Lung (tissue), 12 donors: ENCODE data around the gene DPP6. TPM values are rescaled to one million over a fixed set of nuclear protein-coding genes. Genes with fewer than 3 reads are reported as not detected.

Experiments
- ATAC-seq: fragments of 200-7000 bp; cut with Tn5 transposase; one replicate; pipeline ENCODE4 v1.9.1; 2020; ENCODE audit warnings: moderate number of reproducible peaks; ENCODE audit not compliant: insufficient read depth, low FRiP score
- DNase-seq, 3 donors: peaks; one replicate each; pipeline ENCODE4 v3.0.0-alpha.2; 2013 to 2017
- H3K27ac ChIP-seq, 2 donors: one replicate each; pipeline ENCODE4 v1.5.1; 2013; ENCODE audit warnings: mild to moderate bottlenecking in 2 of 2, moderate library complexity in 2 of 2, control low read depth in 1 of 2, inconsistent platforms in 1 of 2, low read depth in 1 of 2, low read length in 1 of 2
- H3K27me3 ChIP-seq, 3 donors: one replicate each; pipeline ENCODE4 v1.5.1; 2013; ENCODE audit warnings: low read length in 2 of 3; ENCODE audit not compliant: control insufficient read depth in 3 of 3, insufficient read depth in 3 of 3
- H3K36me3 ChIP-seq, 4 donors: one replicate each; pipeline ENCODE4 v1.5.1; 2013; ENCODE audit warnings: low read length in 4 of 4, mild to moderate bottlenecking in 1 of 4, moderate library complexity in 1 of 4; ENCODE audit not compliant: control insufficient read depth in 4 of 4, insufficient read depth in 4 of 4
- H3K4me1 ChIP-seq, 5 donors: one replicate each; pipeline ENCODE4 v1.5.1; 2013; ENCODE audit warnings: low read length in 5 of 5, mild to moderate bottlenecking in 2 of 5, moderate library complexity in 1 of 5; ENCODE audit not compliant: control insufficient read depth in 5 of 5, insufficient read depth in 5 of 5
- H3K4me3 ChIP-seq: one replicate; pipeline ENCODE4 v1.5.1; 2013; ENCODE audit warnings: mild to moderate bottlenecking, control low read depth, moderate library complexity
- H3K9ac ChIP-seq, 2 donors: one replicate each; pipeline ENCODE4 v1.5.1; 2013; ENCODE audit warnings: low read length in 2 of 2, control low read depth in 1 of 2; ENCODE audit not compliant: insufficient read depth in 1 of 2
- H3K9me3 ChIP-seq, 4 donors: one replicate each; pipeline ENCODE4 v1.5.1; 2013; ENCODE audit warnings: low read length in 3 of 4, mild to moderate bottlenecking in 1 of 4, moderate library complexity in 1 of 4; ENCODE audit not compliant: control insufficient read depth in 4 of 4, insufficient read depth in 3 of 4
- CTCF ChIP-seq: IDR thresholded peaks from 2 replicates; pipeline ENCODE4 v1.5.1; 2012; ENCODE audit warnings: mild to moderate bottlenecking; ENCODE audit errors: control extremely low read depth, extremely low read depth
- WGBS, 2 donors: extraction: QIAGEN DNeasy Blood & Tissue Kit; methylation state at CpG; one replicate each; pipeline ENCODE4 v1.1.7; 2013; 5-methylcytosine and 5-hydroxymethylcytosine counted together
- polyA plus RNA-seq, 2 donors: library from polyadenylated mRNA; stranded (reverse); fragments of 200-250 nt; gene quantifications; one replicate each; pipeline ENCODE4 v1.2.1, GENCODE V29; 2013
- total RNA-seq, 2 donors: library from RNA; depleted of rRNA in 1 of 2; stranded (reverse); fragments of >200 nt in 1 of 2; gene quantifications; one replicate each; pipeline ENCODE4 v1.2.1, GENCODE V29; 2014 to 2021
- donor health status: control.
- donor health status: control.
- donor health status: Bipolar disorder and iron deficiency.
- donor health status: healthy.
- donor health status: DM: yes; HTN: yes; CAD: no.

The DPP6 gene
- total and polyA plus RNA-seq, 4 donors: 0.08 to 1.3 (median 0.75) TPM

DNA sequence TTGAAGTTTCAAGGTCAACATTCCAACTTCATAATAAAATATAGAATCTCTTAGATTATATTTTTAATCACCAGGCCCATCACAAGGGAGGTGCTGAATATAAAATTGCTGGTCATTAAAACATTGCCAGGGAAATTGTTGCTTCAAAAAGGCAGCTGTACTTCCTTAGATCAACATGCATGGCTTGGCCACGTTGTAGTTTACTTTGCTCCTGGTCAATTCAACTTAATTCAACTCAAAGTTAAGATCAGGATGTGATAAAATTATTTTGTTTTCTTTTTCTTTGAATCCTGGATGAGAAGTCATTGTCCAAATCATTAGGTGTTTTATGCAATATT lies 633.3 kb downstream of the DPP6 start:
- Histone ChIP-seq H3K36me3 (no peaks in the 10 kb centered on the region), H3K4me1 (no peaks in the 10 kb centered on the region), H3K27ac (no peak overlapping the region), H3K27me3 (no peaks in the 10 kb centered on the region), H3K4me3 (no peak overlapping the region), H3K9me3 (no peaks in the 10 kb centered on the region), H3K9ac (no peak overlapping the region)
- WGBS, 2 donors: 26 to 50% methylated on average over 1 of the region's 1 CpG
- DNase-seq (no peak), ATAC-seq (no peak)
- no peak for TF ChIP-seq CTCF

DNA sequence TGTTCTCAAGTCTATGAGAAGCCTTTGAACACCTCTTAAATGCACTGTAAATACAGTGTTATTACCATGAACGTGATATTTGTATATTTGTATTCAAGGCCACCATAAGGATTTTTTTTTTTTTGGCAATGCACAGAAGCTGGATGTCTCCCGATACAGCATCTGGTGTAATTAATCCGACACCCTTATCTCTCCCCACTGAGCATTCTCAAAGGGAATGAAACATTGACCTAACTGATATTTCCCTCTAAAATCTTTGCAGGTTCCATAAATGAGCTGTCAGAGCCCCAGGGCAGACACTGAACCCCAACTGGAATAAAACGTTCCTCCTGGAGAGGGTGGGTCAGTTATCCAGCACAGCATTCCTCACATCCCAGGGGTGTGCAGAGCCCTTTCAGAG lies 634.1 kb downstream of the DPP6 start:
- Histone ChIP-seq H3K9ac (no peak overlapping the region), H3K27ac (no peak overlapping the region), H3K27me3 (no peaks in the 10 kb centered on the region), H3K36me3 (no peaks in the 10 kb centered on the region), H3K4me3 (no peak overlapping the region), H3K9me3 (no peaks in the 10 kb centered on the region), H3K4me1 (no peaks in the 10 kb centered on the region)
- DNase-seq (no peak), ATAC-seq (no peak)
- WGBS, 2 donors: 48 to 70% methylated on average over 4 of the region's 4 CpGs
- TF ChIP-seq CTCF: no peak

- Histone ChIP-seq H3K9ac (no peak overlapping the region), H3K27ac (no peak overlapping the region), H3K36me3 (no peaks in the 10 kb centered on the region), H3K4me3 (no peak overlapping the region), H3K27me3 (no peaks in the 10 kb centered on the region), H3K9me3 (no peaks in the 10 kb centered on the region), H3K4me1 (no peaks in the 10 kb centered on the region)
- no peak for TF ChIP-seq CTCF
- 76 to 84% methylated on average over 3 of the region's 3 CpGs for WGBS, 2 donors
- no peak for DNase-seq
- no peak for ATAC-seq
Measured at GRCh38 chr7:154688952-154689351, 636.8 kb downstream of the DPP6 start.

DNA sequence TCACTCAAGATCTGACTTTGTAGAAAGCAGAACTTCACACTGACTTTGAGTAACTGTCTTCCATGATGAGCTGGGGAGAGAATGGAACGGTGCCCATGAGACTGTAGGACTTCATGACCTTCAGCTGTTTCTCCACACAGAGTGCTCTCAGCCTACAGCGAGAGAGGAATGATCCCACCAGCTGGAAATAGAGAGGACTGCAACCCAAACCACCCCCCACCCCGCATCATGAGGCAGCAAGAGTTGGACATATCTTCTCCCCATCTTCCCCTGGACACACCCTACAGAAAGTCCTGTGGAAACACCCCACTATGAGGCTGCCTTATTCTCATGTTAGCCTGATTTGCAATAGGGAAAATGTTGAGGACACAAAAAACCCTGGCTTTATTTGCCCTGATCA lies 638.2 kb downstream of the DPP6 start:
- H3K27me3 ChIP-seq: no peaks in the 10 kb centered on the region
- no peak overlapping the region for H3K9ac ChIP-seq
- H3K27ac ChIP-seq: no peak overlapping the region
- no peaks in the 10 kb centered on the region for H3K36me3 ChIP-seq
- TF ChIP-seq CTCF: no peak
- H3K4me3 ChIP-seq: no peak overlapping the region
- no peaks in the 10 kb centered on the region for H3K9me3 ChIP-seq
- WGBS, 2 donors: 76 to 80% methylated on average over 3 of the region's 3 CpGs
- DNase-seq (no peak), ATAC-seq (no peak)
- H3K4me1 ChIP-seq: no peaks in the 10 kb centered on the region
